Smooth muscle cell (in vitro differentiated cells): Measurements from ENCODE around the gene AQP6. TPM values are rescaled to one million over a fixed set of nuclear protein-coding genes. Genes with fewer than 3 reads are reported as not detected.

ENCODE experiments used
- DNase-seq: peaks from one replicate; lab custom pipeline; 2025; ENCODE audit not compliant: unreplicated experiment; lab: John Stamatoyannopoulos, UW
- H2AFZ ChIP-seq: fragments of 200-600 bp; sonication (generic); 2 replicates; pipeline ENCODE4 v1.6.0; 2016; ENCODE audit warnings: antibody characterized with exemption, low read depth, mild to moderate bottlenecking
- H3F3A ChIP-seq: fragments of 200-600 bp; sonication (generic); 2 replicates; pipeline ENCODE4 v1.6.0; 2017; ENCODE audit warnings: antibody characterized with exemption, low read depth
- H3K27ac ChIP-seq: fragments of 200-600 bp; sonication (generic); 2 replicates; pipeline ENCODE4 v1.5.1; 2016; ENCODE audit warnings: low read depth, mild to moderate bottlenecking
- H3K27me3 ChIP-seq: fragments of 200-600 bp; sonication (generic); 2 replicates; pipeline ENCODE4 v1.6.1; 2016; ENCODE audit warnings: low read depth, mild to moderate bottlenecking
- H3K36me3 ChIP-seq: fragments of 200-600 bp; sonication (generic); 2 replicates; pipeline ENCODE4 v1.5.1; 2016; ENCODE audit warnings: low read depth
- H3K4me1 ChIP-seq: fragments of 200-600 bp; sonication (generic); 2 replicates; pipeline ENCODE4 v1.5.1; 2016; ENCODE audit warnings: low read depth
- H3K4me2 ChIP-seq: fragments of 200-600 bp; sonication (generic); 2 replicates; pipeline ENCODE4 v1.6.0; 2016; ENCODE audit warnings: mild to moderate bottlenecking
- H3K4me3 ChIP-seq: fragments of 200-600 bp; sonication (generic); 2 replicates; pipeline ENCODE4 v1.5.1; 2016; ENCODE audit warnings: mild to moderate bottlenecking
- H3K79me2 ChIP-seq: fragments of 200-600 bp; sonication (generic); 2 replicates; pipeline ENCODE4 v1.6.0; 2016; ENCODE audit warnings: low read depth, mild to moderate bottlenecking
- H3K9ac ChIP-seq: fragments of 200-600 bp; sonication (generic); 2 replicates; pipeline ENCODE4 v1.6.0; 2016; ENCODE audit warnings: low read depth
- H3K9me3 ChIP-seq: fragments of 200-600 bp; sonication (generic); replicated peaks from 2 replicates; pipeline ENCODE4 v1.5.1; 2016; ENCODE audit warnings: low read depth
- H4K20me1 ChIP-seq: fragments of 200-600 bp; sonication (generic); 2 replicates; pipeline ENCODE4 v1.6.0; 2016; ENCODE audit warnings: low read depth
- CTCF ChIP-seq: fragments of 200-600 bp; sonication (generic); IDR thresholded peaks from 2 replicates; pipeline ENCODE4 v1.5.1; 2017; ENCODE audit warnings: borderline replicate concordance, mild to moderate bottlenecking, antibody characterized with exemption; ENCODE audit not compliant: insufficient read depth, poor library complexity, severe bottlenecking
- WGBS: methylation state at CpG from one replicate; pipeline ENCODE4 v1.1.7; 2016; ENCODE audit warnings: low lambda C conversion rate; 5-methylcytosine and 5-hydroxymethylcytosine counted together
- polyA plus RNA-seq: library from polyadenylated mRNA; unstranded; fragments of >200 nt; fragmentation: Nextera tagmentation; extraction: Ambion mirVana; gene quantifications from 2 replicates; pipeline ENCODE4 v1.2.1, GENCODE V29; 2016
- total RNA-seq: library from RNA; depleted of rRNA; stranded (reverse); fragments of >200 nt; gene quantifications from 2 replicates; pipeline ENCODE4 v1.2.3, GENCODE V29; 2014

Gene AQP6
- total and polyA plus RNA-seq, 2 experiments from 2014 or later: not detected

GRCh38 chr12:50016501-50017475 is 44.0 kb downstream of the AQP6 start:
- Histone ChIP-seq H3K4me2 (peak overlapping the region; percentile 75), H3K27me3 (no peaks in the 10 kb centered on the region), H4K20me1 (no peaks in the 10 kb centered on the region), H3K4me3 (no peak overlapping the region), H3K9me3 (no peaks in the 10 kb centered on the region), H3K9ac (peak overlapping the region; percentile 56), H3K27ac (peak overlapping the region; percentile 77), H3K36me3 (no peaks in the 10 kb centered on the region), H3K4me1 (peaks cover 2% of the 10 kb centered on the region), H3F3A (peaks cover 4% of the 10 kb centered on the region), H2AFZ (peak overlapping the region; percentile 59), H3K79me2 (peaks cover 52% of the 10 kb centered on the region)
- no peak for DNase-seq
- TF ChIP-seq CTCF: no peak
- 68% methylated on average over 10 of the region's 10 CpGs for WGBS

- Histone ChIP-seq H3K4me1 (peaks cover 2% of the 10 kb centered on the region), H3F3A (peaks cover 4% of the 10 kb centered on the region), H4K20me1 (no peaks in the 10 kb centered on the region), H3K4me2 (peak overlapping the region; percentile 75), H3K79me2 (peaks cover 59% of the 10 kb centered on the region), H2AFZ (peak overlapping the region; percentile 59), H3K27me3 (no peaks in the 10 kb centered on the region), H3K9me3 (no peaks in the 10 kb centered on the region), H3K9ac (peak overlapping the region; percentile 56), H3K4me3 (no peak overlapping the region), H3K27ac (peak overlapping the region; percentile 77), H3K36me3 (no peaks in the 10 kb centered on the region)
- no peak for DNase-seq
- TF ChIP-seq CTCF: no peak
- 82% methylated on average over 6 of the region's 6 CpGs for WGBS
Measured at GRCh38 chr12:50017641-50018040, 44.9 kb downstream of the AQP6 start.

GRCh38 chr12:50018154-50018553 is 45.4 kb downstream of the AQP6 start:
- Histone ChIP-seq H3K27ac (no peak overlapping the region), H4K20me1 (no peaks in the 10 kb centered on the region), H3K9me3 (no peaks in the 10 kb centered on the region), H2AFZ (no peak overlapping the region), H3K4me1 (peaks cover 2% of the 10 kb centered on the region), H3K4me2 (no peak overlapping the region), H3F3A (peaks cover 4% of the 10 kb centered on the region), H3K36me3 (no peaks in the 10 kb centered on the region), H3K79me2 (peaks cover 62% of the 10 kb centered on the region), H3K27me3 (no peaks in the 10 kb centered on the region), H3K4me3 (no peak overlapping the region), H3K9ac (no peak overlapping the region)
- no peak for DNase-seq
- no peak for TF ChIP-seq CTCF
- 81% methylated on average over 3 of the region's 3 CpGs for WGBS

GRCh38 chr12:50018968-50019367 is 46.2 kb downstream of the AQP6 start:
- no peaks in the 10 kb centered on the region for H3K9me3 ChIP-seq
- no peaks in the 10 kb centered on the region for H4K20me1 ChIP-seq
- H3K4me1 ChIP-seq: peaks cover 2% of the 10 kb centered on the region
- no peak overlapping the region for H3K4me2 ChIP-seq
- H3K79me2 ChIP-seq: peaks cover 69% of the 10 kb centered on the region
- H3K4me3 ChIP-seq: no peak overlapping the region
- DNase-seq: no peak
- no peak for TF ChIP-seq CTCF
- peaks cover 4% of the 10 kb centered on the region for H3F3A ChIP-seq
- no peaks in the 10 kb centered on the region for H3K36me3 ChIP-seq
- no peaks in the 10 kb centered on the region for H3K27me3 ChIP-seq
- 100% methylated on average over 2 of the region's 2 CpGs for WGBS
- H2AFZ ChIP-seq: no peak overlapping the region
- H3K27ac ChIP-seq: no peak overlapping the region
- no peak overlapping the region for H3K9ac ChIP-seq
